HG02870 (cell line): ENCODE data around the gene FAM117B.
"Not testable (repeated sequence)": the region's sequence is repeated elsewhere in the genome, so short reads cannot be mapped to it uniquely, and the experiment has no call there.

Experiments used
- ATAC-seq: cut with Tn5 transposase; IDR thresholded peaks from one replicate; pipeline ENCODE4 v1.9.1; 2021; ENCODE audit warnings: mild to moderate bottlenecking, moderate library complexity; ENCODE audit not compliant: unreplicated experiment

The FAM117B gene

DNA sequence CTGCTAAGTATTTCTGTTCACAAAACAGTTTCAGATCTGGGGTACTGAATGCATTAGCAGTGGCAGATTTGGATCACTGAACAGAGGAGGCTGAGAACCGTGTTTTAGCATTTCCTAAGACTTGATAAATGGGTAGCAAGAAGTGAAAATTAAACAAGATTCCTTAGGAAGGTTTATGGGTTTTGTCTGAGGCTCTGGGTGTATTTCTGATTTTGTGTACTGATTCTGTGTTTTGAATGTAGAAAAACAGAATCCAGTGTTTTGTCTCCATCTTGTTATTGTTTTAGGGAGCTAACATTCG lies 1.4 kb downstream of the FAM117B start:
- no peak for ATAC-seq

DNA sequence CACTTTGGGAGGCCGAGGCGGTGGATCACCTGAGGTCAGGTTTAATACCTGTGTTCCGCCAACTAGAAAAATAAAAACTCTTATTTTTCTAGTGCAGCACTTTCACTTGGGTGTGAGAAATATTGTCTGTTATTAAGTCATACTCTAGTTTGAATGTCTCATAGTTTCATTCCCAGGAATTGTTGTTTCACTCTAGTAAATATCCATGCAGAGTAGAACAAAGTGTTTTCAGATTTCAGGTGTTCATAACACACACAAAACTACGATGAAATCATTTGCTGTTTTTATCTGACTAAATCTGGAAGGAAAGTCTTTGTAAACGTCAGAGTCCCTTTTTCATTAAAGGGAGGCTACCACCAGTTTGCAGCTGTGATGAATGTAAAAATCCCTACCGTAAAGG lies 4.0 kb downstream of the FAM117B start:
- ATAC-seq: no peak

DNA sequence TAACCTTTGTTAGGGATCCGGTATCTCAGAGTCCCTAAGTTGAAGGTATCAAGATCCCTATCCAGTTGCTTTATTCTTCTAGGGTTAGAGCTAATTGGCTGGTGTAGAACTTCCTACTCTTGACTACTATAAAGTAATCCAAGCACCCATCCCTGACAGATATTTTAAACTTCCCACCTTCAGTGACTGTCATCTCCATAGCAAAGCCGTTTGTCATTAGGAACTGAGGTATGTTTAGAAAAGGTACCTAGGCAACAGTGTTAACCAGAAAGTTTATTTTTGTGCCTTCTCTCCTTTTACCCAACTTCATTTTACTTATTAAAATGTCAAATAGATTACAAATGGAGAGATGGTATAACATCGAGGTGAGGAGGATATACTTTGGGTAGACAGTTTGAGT lies 4.5 kb downstream of the FAM117B start:
- no peak for ATAC-seq

DNA sequence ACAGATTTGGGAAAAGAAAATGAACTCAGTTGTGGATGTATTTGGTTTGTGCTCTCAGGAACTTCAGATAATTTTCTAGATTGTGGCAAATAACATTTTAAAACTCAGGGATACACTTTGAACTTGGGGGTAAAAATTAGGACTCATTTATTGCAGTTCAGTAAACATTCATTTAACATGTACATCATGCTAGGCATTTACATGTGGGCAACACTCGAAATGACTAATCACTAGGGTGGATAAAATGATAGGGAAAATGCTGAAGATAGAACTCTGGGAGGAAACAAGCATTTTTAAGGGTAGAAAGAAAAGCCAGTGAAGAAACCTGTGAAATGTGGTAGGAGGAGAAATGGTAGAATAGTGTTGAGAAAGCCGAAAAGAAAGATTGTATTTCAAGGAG lies 7.8 kb downstream of the FAM117B start:
- no peak for ATAC-seq

DNA sequence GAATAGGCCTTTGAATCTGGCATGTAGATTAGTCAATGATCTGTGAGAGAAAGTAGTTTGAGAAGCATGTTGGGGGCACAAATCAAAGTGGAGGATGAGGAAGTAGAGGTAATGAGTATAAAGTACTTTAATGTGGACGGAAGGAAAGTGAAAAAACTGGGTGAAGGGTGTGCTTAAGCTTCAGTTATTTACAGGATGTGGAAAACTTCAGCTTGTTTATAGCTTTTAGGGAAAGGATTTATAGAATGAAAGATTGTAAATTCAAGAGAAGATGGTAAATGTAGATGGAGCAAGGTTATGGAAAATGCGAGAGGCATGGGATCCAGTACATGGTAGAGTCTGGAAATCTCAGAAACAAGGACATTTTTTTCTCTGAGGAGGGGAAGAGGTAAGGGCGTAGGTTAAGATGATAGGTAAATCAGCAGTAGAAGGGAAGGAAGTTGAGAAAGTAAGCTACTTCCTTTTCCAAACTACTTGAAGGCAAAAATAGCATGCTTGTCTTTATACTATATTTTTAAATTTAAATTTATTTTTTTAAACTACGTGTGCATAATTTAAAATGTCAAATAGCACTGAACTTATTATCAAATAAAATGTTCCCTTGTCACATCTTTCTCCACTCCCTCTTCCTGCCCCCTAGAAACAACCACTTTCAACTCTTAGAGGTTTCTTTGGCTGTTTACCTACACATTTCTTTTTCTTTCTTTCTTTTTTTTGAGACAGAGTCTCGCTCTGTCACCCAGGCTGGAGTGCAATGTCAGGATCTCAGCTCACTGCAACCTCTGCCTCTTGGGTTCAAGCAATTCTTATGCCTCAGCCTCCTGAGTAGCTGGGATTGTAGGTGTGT lies 8.5 kb downstream of the FAM117B start:
- no peak for ATAC-seq

DNA sequence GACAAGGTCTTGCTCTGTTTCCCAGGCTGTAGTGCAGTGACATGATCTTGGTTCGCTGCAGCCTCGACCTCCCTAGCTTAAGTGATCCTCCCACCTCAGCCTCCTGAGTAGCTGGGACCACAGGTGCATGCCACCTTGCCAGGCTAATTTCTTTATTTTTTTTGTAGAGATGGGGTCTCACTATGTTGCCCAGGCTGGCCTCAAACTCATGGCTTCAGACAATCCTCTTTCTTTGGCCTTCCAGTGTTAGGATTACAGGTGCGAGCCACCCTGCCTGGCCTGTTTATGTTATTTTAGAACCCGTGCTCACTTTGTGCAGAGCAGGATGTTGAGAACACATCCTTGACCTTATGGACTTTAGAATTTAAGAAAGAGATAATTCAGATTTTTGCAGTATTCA lies 17.4 kb downstream of the FAM117B start:
- ATAC-seq: no peak

DNA sequence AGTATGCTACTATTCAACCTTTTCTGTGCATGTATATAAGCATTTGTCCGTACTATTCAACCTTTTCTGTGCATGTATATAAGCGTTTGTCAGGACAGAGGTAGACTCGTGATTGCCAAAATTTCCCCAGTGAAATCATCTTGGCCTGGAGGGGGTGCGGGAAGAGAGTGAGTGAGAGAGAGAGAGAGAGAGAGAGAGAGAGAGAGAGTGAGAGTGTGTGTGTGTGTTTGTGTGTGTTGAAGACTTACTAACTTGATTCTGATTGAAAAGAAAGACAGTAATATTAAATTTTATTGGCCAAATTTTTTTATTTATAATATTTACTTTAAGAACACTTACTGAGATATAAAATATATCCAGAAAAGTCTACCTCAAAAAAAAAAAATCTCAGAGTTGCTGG lies 19.1 kb downstream of the FAM117B start:
- ATAC-seq: no peak

DNA sequence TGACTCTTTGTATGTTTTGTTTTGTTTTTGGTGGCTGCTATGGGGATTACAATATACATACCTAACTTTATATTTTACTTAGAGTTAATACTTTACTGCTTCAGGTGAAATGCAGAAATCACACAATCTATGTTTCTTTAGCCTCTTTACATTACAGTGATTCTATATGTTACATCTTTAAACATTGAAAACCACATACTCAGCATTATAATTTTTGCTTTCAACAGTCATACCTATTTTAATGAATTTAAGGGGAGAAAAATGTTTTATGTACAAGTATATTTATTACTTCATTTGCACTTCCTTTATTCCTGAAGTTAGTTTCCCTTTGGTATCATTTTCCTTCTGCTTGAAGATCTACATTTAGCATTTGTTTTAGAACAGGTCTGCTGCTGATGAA lies 23.1 kb downstream of the FAM117B start:
- ATAC-seq: no peak

DNA sequence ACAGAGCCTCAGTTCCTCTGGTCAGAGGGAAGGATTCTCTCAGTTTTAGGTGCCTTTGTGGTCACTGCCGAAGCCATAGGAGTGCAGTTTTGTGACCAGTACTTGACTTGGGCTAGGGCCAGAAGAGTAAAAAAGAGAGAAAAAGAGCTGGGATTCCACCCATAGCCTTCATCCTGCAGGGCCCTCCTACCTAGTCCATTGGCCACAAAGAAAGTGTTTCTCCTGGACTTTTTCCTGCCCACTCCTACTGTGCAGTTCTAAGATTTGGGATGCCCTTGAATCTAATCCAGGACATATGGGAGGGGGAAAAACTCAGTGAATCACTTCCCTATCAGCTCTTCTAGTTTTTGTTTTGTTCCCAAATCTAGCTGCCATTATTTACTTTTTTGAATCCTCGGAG lies 26.0 kb downstream of the FAM117B start:
- ATAC-seq: no peak

DNA sequence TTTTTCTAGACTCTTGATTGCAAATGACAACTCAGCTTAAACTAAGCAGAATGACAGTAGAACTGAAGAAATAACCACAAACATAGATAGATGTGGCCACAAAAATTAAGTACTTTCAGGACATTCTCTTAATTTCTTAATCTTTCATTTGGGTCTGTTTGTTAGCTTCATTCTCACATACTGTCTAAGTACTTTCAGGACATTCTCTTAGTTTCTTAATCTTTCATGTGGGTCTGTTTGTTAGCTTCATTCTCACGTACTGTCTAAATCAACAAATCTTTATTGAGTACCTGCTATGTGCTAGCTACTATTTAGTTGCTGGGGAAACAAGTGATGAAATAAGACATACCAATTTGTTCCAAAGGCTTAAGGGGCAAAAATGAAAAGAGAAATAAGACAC lies 35.1 kb downstream of the FAM117B start:
- peak; percentile 48 for ATAC-seq

DNA sequence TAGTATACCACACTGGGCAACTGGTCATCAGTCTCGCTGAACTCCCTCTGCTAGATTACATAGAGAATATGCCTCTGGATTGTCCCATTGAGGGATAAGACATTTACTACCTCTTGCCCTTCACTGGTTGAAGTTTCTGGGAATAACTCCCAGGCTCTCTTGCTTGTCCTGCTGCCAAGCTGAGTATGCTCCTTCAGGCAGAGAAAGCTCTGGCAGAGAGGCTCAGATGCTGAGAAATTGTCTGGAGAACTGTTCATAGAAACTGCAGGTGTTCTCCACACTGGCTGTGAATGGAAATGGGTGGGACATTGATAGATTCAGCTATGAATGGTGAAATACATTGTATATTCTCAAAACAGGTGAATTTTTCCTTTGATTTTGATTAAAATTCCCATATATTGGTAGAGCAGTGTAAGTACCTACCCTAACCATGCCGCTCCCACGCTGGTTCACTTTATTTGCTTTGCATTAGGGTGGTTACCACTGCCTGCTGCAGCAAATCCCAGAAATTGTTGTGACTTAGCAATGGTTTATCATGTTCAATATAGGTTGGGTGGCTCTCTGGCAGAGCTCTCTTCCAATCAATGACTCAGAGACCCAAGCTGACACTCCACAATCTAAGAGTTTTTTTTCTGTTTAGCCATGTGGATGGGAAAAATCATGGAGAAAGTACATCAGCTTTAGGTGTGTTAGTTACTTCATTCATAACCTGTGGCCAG lies 36.7 kb downstream of the FAM117B start:
- ATAC-seq: no peak

DNA sequence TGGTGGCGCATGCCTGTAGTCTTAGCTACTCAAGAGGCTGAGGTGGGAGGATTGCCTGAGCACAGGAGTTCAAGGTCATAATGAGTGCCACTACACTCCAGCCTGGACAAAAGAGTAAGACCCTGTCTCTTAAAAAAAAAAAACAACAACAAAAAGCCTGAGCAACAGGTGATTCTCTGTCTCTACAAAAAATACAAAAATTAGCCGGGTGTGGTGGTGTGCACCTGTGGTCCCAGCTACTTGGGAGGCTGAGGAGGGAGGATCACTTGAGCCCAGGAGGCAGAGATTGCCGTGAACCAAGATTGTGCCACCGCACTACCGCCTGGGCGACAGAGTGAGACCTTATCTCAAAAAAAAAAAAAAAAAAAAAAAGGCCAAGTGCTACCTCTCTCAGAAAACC lies 40.3 kb downstream of the FAM117B start:
- ATAC-seq: not testable (repeated sequence)

DNA sequence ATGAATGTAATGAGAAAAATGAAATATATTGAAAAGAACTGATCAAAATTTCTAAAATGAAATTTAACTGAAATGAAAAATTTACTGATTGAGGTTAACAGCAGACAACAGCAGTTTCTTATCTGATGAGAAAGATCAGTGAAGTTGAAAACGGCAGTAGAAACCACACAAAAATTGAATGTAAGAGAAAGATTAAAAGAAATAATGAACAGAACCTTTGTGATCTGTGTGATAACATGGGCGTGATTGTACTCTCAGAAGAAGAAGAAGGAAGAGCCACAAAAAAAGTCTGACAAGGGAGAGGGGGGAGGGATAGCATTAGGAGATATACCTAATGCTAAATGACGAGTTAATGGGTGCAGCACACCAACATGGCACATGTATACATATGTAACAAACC lies 45.2 kb downstream of the FAM117B start:
- no peak for ATAC-seq

DNA sequence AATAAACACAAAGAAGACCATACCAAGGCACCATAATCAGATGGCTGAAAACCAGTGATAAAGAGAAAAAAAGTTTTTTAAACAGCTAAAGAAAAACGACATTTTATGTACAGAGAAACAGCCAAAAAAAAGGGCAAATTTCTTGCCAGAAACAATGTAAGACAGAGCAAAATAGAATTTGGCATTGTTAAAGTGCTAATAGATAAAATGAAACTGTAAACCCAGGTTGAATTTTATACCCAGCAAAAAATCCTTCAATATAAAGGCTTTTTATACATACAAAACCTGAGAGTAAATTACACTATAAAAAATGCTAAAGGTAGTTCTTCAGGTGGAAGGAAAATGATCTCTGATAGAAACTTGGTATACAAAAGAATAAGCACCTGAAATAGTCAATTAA lies 45.7 kb downstream of the FAM117B start:
- ATAC-seq: no peak

DNA sequence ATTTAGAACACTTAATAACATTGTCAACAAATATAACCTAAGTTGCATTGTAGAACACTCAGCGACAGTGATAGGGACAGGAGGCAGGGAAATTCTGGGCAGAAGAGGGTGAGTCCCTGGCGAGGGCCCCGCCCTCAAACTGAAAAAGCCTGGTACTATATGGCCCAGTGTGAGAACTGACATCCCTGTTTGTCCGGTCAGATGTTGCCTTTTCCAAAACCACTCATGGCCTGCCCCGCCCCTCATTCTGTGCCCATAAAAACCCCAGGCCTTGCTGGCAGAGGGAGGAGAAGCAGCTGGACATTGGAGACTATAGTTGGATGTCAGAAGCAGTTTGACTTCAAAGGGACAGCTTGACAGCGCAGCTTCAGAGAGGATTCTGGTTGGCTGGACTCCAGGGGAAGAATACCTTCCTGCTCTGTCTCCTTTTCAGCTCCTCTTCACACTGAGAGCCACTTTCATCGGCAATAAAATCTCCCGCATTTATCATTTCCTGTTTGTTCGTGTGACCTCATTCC lies 47.0 kb downstream of the FAM117B start:
- no peak for ATAC-seq

DNA sequence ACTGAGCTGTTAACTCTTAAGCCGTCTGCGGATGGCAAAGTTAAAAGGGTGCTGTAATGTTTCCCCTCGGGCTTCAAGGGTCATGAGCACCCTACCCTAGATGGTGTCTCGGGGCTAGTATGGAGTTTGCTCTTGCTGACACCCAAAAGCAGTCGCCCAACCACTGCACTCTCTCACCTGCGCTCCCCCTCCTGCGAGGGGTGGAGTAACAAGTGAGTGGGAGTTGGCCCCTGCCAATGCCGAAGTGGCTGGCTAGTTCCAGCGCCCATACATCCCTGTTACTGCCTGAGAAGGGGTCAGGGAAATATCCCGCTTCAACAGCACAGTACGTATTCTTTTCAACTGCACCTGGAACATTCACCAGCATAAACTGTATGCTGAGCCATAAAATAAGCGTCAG lies 47.5 kb downstream of the FAM117B start:
- ATAC-seq: no peak

DNA sequence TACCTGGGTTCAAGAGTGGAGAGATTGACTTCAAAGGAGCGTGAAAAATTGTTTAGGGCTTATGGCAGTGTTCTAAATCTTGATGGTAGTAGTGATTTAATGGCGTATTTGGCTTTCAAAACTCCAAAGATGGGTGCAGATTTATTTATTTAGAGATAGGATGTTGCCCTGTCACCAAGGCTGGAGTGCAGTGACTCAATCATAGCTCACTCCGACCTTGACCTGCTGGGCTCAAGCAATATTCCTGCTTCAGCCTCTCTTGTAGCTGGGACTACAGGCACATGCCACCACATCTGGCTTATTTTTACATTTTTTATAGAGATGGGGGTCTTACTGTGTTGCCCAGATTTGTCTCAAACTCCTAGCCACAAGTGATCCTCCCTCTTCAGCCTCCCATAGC lies 52.5 kb downstream of the FAM117B start:
- ATAC-seq: no peak

DNA sequence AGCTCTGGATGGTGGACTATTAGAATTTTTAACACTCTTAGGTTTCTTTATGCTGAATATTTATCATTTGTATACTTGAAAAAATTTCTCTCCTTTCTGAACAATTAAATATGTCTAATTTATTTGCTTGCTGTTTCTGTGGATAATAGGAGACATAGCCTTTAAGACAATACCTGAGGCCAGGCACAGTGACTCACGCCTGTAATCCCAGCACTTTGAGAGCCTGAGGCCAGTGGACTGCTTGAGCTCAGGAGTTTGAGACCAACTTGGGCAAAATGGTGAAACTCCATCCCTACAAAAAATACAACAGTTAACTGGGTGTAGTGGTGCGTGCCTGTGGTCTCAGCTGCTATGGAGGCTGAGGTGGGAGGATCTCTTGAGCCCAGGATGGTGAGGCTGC lies 54.7 kb downstream of the FAM117B start:
- no peak for ATAC-seq

DNA sequence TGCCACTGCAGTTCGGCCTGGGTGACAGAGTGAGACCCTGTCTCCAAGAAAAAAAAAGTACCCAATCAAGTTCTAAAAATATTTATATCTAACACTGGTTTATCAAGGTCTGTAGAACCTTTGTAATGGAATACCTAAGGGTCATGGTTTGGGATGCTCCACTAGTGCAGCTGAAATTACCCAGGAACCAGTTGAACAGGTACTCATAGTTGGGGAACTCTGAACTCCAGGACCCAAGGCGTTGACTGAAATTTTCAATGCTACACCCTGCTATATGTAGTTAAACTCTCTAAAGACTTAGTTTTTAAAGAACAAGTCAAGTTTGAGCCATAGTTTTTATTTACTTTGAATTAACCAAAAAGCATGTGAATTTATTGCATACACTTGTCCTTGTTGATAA lies 55.1 kb downstream of the FAM117B start:
- ATAC-seq: no peak

DNA sequence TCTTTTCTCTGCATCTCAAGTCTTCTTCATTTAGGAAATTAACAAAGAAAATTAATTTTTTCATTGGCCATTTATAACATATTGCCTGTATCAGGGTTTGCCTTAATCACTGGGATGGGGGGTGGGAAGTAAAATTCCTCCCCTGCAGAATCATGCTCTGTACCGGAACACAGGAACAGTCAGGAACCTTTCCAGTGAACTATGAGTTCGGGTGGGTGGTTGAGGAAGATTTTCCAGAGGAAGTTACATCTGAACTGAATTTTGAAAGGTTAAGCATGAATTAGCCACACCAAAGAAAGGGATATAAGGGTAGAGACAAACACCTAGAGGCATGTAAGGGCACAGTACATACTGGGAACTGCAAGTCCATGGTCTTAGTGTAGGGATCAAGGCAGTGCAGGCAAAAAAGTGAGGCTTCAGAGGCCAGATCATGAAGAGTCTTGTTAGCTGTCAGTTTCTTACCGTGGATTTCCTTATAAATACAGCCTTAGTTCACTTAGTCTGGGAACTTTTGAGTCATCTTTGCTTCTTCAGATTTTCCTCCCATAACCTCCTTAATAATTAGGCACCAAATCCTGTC lies 55.6 kb downstream of the FAM117B start:
- no peak for ATAC-seq

DNA sequence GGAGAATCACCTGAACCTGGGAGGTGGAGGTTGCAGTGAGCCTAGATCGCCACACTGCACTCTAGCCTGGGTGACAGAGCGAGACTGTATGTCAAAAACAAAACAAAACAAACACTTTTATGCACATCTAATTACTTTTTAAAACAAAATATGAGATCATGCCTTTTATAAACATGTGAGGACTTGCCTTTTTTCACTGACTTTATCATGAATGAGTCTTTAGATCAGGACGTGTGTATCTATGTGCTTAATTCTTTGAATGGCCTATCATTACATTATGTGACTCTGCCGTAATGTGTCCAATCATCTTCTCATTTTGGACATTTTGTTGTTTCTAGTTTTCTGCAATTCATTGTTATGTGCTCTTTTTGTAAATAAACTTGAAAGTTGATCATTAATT lies 58.7 kb downstream of the FAM117B start:
- no peak for ATAC-seq

DNA sequence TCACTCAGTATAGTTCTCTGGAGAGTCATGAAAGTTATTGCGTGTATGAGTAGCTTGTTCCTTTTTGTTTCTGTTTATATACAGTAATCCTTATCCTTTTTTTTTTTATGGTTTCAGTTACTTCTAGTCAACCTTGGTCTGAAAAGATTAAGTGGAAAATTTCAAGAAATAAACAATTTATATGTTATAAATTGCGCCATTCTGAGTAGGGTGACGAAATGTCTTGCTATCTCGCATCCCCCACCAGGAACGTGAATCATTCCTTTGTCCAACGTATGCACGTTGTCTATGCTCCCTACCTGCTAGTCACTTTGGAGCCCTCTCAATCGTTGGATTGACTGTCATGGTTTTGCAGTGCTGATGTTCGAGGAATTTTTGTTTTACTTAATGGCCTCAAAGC lies 60.4 kb downstream of the FAM117B start:
- no peak for ATAC-seq
